GM12891 (cell line): Measurements from ENCODE around the gene LPCAT3.

Experiments
- PAX5 ChIP-seq: IDR thresholded peaks from 2 replicates; pipeline ENCODE4 v1.6.1; 2011; ENCODE audit warnings: low read length, moderate library complexity, mild to moderate bottlenecking; ENCODE audit not compliant: insufficient read depth, severe bottlenecking
- POLR2A ChIP-seq: IDR thresholded peaks from 2 replicates; pipeline ENCODE4 v1.6.1; 2011; ENCODE audit warnings: low read depth, low read length, control low read depth
- POLR2AphosphoS5 ChIP-seq: IDR thresholded peaks from 2 replicates; pipeline ENCODE4 v1.6.1; 2011; ENCODE audit warnings: low read depth, low read length, control low read depth
- SPI1 ChIP-seq: IDR thresholded peaks from 2 replicates; pipeline ENCODE4 v1.6.1; 2011; ENCODE audit warnings: low read depth, low read length, control low read depth
- TAF1 ChIP-seq: IDR thresholded peaks from 2 replicates; pipeline ENCODE4 v1.6.1; 2011; ENCODE audit warnings: low read depth, low read length, control low read depth

GRCh38 chr12:7009512-7009911, 8.8 kb downstream of the LPCAT3 start:
- TF ChIP-seq POLR2A (no peak), POLR2AphosphoS5 (no peak), PAX5 (no peak), TAF1 (no peak), SPI1 (no peak)
